Measurements from ENCODE around the gene HRC.

GRCh38 chr19:49157445-49158224 is 2.4 kb upstream of the HRC start, which contains the start of gene TRPM4:
- TF ChIP-seq POLR2A (IDR thresholded peaks at IDR 0.05; ENCODE audit: extremely low read depth, insufficient read length): no peak
- no peak for TF ChIP-seq CTCF (IDR thresholded peaks at IDR 0.05; ENCODE audit: low read depth, low read length)
- no peak for TF ChIP-seq MYC (IDR thresholded peaks at IDR 0.05; ENCODE audit: low read depth, low read length)
- no peak for TF ChIP-seq MAX (IDR thresholded peaks at IDR 0.05; ENCODE audit: low read depth, low read length)
